Astrocyte of the spinal cord (primary cell): ENCODE measurements around the gene SRRM2.

Experiments used
- DNase-seq: peaks from one replicate; pipeline ENCODE4 v3.0.0; 2011; ENCODE audit warnings: low read depth, low spot score
- H3K4me3 ChIP-seq: 2 replicates; pipeline ENCODE4 v1.5.1; 2011; ENCODE audit warnings: low read depth, mild to moderate bottlenecking, low read length, moderate library complexity
- in situ Hi-C: cut with HindIII; loops from 2 replicates; pipeline ENCODE4 v1.10.0; 2017; ENCODE audit warnings: low sequenced_read_pairs
- TF ChIP-seq, protein P1 (sequence below): IDR thresholded peaks from 2 replicates; pipeline ENCODE4 v1.5.1; 2012; ENCODE audit warnings: low read depth, mild to moderate bottlenecking, low read length, inconsistent platforms

SRRM2 gene

DNA sequence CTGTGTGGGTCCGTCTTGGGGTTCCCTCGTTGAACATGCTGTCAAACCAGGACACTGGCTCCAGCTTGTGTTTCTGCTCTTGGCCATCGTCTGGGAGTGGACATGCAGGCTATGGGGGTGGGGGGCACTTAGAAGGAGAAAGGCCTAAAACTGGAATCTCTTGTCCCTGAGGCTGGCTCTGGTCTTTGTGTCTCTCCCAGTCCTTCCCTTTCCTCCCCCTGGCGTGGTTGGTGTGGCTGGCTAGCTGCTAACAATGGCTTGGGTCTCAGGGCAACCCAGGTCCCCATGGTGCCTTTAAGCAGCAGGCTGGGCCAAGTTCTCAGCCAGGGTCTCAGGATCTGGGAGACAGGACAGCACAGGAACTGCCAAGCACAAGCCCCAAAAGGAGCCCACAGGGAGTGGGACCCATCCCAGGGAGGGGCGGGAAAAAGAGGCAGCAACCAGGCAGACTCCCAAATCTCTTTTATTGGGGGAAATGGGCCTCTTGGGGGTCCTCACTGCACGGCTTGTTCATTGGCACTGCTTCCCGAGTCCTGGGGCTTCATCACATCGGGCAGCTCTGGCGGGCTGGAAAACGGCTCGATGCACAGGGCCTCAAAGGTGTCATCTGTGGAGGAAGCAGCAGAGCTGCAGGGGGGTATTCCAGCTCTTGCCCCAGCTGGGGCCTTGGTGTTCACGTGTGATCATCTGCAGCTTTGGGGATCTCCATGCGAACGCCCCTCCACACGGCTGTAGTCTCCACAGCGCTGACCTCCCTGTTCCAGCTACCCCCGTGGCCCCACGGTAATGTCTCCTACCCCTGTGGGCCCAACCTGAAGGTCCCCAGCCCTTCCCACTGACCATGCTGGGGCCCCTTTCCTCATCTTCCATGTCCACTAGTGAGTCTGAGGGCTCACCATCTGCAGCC, 19.3 kb downstream of the SRRM2 start:
- no peak overlapping the region for H3K4me3 ChIP-seq
- no peak for DNase-seq
- in situ Hi-C loops, result no loop called here
- TF ChIP-seq, protein P1, sequence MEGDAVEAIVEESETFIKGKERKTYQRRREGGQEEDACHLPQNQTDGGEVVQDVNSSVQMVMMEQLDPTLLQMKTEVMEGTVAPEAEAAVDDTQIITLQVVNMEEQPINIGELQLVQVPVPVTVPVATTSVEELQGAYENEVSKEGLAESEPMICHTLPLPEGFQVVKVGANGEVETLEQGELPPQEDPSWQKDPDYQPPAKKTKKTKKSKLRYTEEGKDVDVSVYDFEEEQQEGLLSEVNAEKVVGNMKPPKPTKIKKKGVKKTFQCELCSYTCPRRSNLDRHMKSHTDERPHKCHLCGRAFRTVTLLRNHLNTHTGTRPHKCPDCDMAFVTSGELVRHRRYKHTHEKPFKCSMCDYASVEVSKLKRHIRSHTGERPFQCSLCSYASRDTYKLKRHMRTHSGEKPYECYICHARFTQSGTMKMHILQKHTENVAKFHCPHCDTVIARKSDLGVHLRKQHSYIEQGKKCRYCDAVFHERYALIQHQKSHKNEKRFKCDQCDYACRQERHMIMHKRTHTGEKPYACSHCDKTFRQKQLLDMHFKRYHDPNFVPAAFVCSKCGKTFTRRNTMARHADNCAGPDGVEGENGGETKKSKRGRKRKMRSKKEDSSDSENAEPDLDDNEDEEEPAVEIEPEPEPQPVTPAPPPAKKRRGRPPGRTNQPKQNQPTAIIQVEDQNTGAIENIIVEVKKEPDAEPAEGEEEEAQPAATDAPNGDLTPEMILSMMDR, result no peak

DNA sequence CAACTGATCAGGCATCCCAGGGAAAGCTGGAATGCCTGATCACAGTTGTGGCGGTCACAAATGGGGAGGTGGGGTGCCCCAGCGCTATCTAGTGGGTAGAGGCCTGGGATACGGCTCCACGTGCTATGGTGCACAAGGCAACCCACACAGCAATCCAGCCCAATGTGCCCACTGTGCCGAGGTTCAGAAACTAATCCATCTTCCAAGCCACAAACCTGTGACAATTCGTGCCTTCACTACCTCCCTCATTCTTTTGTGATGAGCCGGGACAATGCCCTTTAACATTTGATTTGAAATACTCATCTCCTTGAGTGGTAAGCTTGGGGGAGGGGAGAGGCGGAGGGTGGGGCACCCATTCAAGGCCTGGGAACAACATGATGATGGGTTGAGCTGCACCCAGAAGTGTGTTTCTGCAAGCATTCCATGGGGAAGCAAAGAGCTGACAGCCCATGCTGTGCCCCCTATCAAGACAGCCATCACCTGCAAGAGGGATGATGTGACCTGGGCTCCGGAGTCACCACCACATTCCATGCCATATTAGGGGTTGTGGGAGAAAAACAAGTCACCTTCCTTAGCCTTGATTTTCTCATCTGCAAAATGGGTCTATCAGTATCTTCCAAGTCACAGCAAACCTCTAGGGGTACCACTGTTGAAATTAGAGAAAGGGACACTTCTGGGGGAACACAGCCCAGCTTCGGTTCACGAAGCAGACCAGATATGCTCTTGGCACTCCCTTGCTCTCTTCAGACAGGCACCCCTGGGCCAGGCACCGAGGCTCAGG, 20.9 kb downstream of the SRRM2 start:
- H3K4me3 ChIP-seq, result no peak overlapping the region
- no peak for DNase-seq
- in situ Hi-C loops, result no loop called here
- TF ChIP-seq, protein P1, result no peak

DNA sequence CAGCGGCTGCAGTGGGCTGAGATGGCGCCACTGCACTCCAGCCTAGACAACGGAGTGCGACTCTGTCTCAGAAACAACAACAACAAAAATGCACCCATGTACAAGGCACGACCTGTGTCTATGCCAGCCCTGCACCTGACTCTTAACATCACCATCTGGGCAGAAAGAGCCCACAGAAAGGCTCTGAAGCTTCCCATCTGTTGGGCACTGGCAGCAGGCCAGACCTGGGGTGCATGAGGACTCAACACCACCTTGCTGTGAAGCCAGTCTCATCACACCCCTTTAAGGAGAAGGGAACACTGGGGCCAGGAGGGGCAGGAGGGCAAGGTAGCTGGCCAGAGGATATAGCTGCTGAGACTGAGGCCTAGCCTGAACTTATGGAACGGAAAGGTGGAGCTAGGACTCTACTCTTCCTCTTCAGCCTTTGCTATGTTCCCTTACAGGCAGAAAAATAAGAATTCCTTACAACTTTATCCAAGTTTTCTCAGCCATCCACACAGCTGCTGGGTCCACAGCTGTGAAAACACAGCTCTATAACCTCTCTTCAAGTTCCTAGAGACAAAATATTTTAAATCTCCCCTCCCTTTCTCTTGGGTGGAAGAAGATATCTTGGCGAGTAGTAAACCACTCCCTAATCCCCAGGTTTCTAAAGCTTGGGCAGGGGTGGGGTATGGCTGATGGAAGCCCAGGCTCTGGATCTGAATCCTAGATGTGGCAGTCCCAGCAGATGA, 21.9 kb downstream of the SRRM2 start:
- in situ Hi-C loops, result no loop called here
- TF ChIP-seq, protein P1, result no peak
- peak; percentile 12 for DNase-seq
- no peak overlapping the region for H3K4me3 ChIP-seq

DNA sequence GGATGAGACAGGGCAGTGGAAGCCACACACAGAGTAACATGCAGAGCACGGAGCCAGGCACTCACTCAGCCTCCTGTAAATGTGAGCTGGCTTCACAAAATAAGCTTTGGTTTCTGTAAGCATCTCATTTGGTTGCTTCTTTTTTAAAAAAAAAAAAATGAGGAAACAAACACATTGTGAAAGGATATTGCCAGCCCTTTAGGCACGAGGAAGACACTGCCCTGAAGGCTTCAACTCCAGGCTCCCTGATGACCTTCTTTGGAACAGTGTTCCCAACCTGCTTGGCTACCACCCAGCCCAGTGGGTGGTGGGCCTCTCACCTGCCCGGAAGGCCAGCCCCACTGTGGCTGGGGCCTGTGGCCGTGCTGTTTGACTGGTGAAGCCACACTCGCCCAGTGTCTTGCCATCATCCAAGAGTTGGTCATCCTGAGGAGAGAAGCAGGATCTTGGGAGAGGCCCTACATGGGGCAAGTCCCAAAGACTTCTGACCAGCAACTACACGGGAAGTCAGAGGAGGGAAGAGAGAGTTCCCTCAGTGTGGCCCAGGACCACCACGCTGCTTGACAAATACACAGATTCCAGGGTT, 22.8 kb downstream of the SRRM2 start:
- H3K4me3 ChIP-seq, result no peak overlapping the region
- in situ Hi-C loops, result no loop called here
- no peak for DNase-seq
- TF ChIP-seq, protein P1, result no peak

DNA sequence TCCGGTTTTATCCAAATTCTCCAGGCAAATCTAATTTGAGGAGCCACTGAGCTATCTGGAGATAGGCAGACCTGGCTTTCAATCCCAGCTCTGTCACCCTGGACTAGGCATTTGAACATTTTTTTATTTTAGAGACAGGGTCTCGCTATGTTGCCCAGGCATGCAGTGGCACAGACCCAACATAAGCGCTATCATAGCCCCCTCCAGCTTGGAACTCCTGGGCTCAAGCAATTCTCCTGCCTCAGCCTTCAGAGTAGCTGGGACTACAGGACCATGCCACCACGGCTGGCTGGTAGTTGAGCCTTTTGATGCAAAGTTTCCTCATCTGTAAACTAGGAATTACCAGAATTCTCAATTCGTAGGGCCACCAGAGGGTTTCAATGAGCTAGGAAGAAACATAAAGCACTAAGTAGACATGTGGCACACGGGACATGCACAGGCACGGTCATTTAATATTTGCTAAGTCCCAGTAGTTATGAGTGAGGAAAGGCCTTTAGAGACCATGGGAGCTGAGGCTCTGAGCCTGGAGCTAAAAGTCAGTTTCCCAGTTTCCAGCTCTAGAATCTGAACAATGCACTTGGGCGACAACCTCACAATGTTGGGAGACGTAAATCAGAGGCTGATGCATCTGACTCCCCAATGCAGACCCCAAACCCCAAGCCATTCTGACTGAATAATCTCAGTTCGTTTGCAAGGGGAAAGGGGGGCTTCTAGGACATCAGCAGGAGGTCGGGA, 23.5 kb downstream of the SRRM2 start:
- TF ChIP-seq, protein P1, result no peak
- peak overlapping the region; percentile 73 for H3K4me3 ChIP-seq
- no peak for DNase-seq
- in situ Hi-C loops, result no loop called here
